ENCODE measurements around the gene IL31. TPM values are rescaled to one million over a fixed set of nuclear protein-coding genes. Genes with fewer than 3 reads are reported as not detected.
"Not testable (repeated sequence)": the region's sequence is repeated elsewhere in the genome, so short reads cannot be mapped to it uniquely, and the experiment has no call there.

The IL31 gene
- total RNA-seq, 1 donor from 2014 or later: not detected

GRCh38 chr12:122192441-122192840 lies 18.4 kb upstream of the IL31 start:
- DNase-seq (ENCODE audit: low spot score): no peak

- DNase-seq (ENCODE audit: low spot score): no peak
Measured at GRCh38 chr12:122190842-122191668, 17.0 kb upstream of the IL31 start.

DNA sequence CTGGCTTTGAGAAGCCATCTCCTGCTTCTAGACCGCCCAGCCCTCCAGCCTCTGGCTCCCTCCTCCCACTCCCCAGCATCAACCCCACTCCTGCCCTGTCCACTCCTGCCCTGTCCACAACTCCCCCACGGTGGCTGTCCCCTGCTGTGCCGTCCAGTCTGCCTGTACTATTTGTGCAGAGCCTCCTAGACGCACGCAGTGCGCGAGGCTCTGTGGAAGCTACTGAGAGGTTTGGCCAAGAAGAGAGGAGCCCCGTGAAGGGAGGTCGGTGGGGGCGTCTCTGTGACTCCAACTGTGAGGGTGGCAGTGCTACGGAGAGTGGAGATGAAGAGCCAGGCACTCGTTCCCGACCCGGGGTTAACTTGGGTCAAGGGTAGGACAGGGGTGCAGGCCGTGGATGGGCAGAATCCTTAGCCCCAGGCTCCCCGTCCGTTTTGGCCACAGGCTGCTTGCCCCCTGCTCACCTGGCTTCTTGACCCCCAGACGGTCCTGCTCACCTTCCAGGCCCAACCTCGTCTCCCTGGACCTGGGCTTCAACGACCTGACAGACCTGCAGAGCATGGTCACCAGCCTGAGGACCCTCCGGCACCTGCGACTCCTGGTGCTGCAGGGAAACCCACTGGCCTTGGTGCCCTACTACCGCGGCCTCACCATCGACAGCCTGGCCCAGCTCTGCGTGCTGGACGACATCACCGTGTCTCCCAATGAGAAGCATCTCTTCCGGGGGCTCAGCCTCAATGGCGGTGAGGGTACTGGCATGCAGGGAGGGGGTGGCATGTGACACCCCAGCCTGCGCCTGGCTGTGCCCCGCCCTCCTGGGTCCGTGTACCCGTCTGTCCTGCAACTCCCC lies 15.8 kb upstream of the IL31 start:
- no peak for DNase-seq (ENCODE audit: low spot score)

- DNase-seq (ENCODE audit: low spot score): no peak
Measured at GRCh38 chr12:122187466-122187865, 13.4 kb upstream of the IL31 start.

DNA sequence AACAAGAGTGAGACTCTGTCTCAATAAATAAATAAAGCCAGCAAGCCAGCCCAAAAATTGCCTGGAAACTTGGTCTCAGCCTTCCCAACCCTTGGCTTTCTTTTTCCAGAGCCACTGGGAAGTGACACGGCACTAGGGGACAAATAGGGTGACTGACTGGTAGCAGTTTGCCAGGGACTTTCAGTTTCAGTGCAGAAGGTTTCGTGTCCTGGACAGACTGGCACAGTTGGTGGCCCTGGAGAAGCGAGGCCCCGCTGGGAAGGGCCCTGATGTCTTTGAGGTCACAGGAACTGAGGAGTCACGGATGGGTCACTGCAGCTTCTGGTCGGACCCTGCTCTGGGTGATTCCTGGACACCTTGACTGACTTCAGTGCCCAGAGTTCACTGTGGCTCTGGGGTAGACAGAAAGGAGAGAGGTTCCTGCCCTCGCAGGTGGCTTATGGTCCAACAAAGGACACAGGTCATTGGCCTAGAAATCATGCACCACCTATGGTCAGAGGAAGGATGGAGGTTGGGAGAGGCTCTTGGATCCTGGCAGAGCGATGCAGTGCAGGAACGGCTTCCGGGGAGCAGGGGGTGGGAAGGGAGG lies 11.6 kb upstream of the IL31 start:
- no peak for DNase-seq (ENCODE audit: low spot score)

- no peak for DNase-seq (ENCODE audit: low spot score)
Measured at GRCh38 chr12:122185079-122185478, 11.1 kb upstream of the IL31 start.

- no peak for DNase-seq (ENCODE audit: low spot score)
Measured at GRCh38 chr12:122184517-122184916, 10.5 kb upstream of the IL31 start.

- DNase-seq (ENCODE audit: low spot score): no peak
Measured at GRCh38 chr12:122183588-122183940, 9.5 kb upstream of the IL31 start.

- no peak for DNase-seq (ENCODE audit: low spot score)
Measured at GRCh38 chr12:122182887-122183587, 9.0 kb upstream of the IL31 start, which contains the start of gene LRRC43. Gene LRRC43 (plus strand): TSS chr12:122183123. CDS start chr12:122183145, 22 bp downstream.

- not testable (repeated sequence) for DNase-seq (ENCODE audit: low spot score)
Measured at GRCh38 chr12:122176473-122176872, 2.5 kb upstream of the IL31 start.

DNA sequence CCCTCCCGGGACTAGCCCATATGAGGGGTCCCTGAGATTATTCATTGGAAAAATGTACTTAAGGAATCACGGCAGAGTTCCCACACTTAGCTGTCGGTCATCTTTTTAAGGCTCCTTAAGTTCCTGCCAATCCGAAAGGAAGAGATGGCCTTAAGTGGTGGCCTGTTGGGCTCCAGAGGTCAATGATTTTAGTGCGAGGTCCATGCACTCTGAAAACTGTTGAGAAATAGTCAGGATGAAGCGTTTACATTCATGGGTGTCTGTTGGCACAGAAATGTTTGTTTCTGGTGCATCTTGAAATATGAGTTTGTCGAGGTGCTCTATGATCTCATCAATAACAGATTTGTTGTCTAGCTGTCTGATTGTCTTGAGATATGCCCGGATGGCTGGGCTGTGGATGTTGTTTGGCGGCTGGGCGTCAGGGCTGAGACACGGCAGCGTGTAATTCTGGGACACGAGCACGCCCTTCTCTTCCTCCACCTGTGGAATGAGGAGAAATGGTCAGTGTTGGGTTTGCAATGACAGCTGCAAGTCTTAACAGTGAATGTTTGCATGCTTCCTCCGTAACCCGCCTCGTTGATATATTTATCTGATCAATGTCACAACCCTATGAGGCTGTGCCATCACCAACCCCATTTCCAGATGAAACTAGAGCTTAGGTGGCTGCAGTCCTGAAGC lies 1.6 kb downstream of the IL31 start:
- no peak for DNase-seq (ENCODE audit: low spot score)

DNA sequence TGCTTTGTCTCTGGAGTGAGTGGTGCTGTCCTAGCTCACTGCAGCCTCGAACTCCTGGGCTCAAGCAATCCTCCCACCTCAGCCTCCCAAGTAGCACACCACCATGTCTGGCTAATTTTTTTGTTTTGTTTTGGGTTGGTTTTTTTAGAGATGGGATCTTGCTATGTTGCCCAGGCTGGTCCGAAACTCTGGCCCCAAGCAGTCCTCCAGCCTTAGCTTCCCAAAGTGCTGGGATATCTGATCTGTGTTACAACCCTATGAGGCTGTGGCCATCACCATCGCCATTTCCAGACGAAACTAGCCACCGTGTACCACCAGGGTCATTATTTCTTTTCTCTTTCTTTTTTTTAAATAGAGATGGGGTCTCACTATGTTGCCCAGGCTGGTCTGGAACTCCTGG lies 2.6 kb downstream of the IL31 start:
- DNase-seq (ENCODE audit: low spot score): no peak

GRCh38 chr12:122168492-122168891 lies 5.5 kb downstream of the IL31 start:
- DNase-seq (ENCODE audit: low spot score): no peak

DNA sequence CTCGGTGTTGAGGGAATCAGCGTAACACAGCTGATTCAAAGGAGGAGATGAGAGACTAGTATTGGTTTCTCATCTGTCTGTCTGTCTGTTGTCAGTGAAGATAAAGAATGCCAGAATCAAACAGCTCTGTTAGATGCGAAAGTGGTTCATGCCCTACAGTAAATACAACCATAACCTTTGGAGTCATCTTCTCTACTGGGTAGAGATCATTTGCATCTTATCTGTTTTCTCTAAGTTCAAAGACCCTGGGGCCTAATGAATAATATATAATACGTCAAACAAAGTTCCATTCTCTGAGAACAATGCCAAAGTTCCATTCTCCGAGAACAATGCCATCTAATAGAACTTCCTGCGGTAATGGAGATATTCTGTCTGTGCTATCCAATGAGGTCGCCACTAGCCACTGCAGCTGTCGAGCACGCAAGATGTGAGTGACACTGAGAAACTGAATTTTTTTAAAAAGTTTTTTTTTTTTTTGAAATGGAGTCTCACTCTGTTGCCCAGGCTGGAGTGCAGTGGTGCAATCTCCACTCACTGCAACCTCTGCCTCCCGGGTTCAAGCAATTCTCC lies 6.6 kb downstream of the IL31 start:
- no peak for DNase-seq (ENCODE audit: low spot score)

DNA sequence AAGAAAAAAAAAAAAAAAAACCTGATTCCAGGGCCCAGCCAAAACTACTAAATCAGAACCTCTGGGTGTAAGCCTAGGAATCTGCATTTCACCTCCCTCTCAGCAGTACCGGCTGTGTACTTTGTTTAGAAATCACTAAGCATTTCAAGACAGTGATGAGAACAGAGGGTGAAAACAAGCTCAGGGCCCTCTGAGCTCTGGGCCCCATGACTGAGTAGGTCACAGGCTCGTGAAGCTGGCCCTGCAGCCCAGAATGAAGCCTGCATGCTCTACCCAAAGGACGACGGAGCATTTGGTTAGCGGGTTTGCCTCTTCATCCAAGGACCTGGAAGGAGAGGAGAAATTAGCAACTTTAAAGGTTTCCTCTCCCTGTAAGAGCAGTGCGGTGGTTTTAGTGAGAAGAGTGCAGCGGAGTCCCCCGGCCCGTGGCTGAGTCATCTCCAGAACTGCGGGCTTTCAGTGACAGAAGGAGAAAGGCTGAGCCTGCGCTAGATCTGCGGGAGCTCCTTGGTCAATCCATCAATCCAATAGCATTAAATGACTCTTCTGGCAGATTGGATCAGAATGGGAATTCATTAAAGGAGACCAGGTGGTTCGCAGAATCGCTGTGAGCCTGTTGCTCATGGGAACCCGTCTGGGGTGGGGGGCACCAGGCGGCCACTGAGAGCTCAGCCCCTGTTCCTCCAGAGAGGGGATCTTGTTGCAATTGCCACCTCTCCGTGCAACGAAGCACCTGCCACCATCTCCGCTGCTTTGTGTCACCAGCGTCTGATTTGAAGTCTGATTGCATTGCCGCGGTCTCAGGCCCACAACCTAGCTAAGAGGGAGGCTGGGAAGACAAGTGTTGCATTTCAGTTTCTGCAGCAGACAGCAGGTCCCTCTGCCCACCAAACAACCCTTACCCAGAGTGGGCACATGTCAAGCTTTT lies 7.3 kb downstream of the IL31 start:
- no peak for DNase-seq (ENCODE audit: low spot score)

DNA sequence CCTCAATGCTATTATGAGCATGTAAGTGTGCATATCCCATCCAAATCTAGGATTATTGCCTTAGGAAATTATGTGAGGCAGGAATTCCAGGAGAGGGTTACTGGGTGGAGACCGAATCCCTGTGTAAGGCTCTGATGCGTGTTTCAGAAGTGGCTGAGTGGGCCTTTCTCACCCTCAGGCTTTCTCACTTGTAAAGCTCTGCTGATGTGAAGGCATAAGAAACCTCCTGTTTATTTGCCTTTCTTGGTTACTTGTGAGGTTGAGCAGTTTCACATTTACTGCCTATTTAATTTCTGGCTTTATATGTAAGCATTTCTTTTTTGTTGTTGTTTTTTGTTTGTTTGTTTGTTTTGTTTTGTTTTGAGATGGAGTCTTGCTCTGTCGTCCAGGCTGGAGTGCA lies 11.0 kb downstream of the IL31 start:
- no peak for DNase-seq (ENCODE audit: low spot score)

DNA sequence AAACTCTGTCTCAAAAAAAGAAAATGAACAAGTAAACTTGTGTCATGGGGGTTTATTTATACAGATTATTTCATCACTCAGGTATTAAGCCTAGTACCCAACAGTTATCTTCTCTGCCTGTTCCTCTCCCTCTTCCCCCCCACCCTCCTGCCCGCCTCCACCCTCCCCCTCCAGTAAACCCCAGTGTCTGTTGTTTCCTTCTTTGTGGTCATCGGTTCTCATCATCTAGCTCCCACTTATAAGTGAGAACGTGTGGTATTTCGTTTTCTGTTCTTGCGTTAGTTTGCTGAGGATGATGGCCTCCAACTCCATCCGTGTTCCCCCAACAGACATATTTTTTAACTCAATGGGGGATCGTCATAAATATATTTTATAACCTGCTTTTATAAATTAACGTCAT lies 12.3 kb downstream of the IL31 start:
- DNase-seq (ENCODE audit: low spot score): no peak

DNA sequence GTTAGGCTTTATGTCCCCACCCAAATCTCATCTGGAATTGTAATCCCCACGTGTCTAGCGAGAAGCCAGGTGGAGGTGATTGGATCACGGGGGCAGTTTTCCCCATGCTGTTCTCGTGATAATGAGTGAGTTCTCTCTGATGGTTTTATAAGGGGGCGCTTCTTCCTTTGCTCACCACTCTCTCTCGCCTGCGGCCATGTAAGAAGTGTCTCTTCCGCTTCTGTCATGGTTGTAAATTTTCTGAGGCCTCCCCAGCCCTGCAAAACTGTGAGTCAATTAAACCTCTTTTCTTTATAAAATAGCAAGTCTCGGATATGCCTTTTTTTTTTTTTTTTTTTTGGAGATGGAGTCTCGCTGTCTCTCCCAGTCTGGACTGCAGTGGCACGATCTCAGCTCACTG lies 13.3 kb downstream of the IL31 start:
- no peak for DNase-seq (ENCODE audit: low spot score)

DNA sequence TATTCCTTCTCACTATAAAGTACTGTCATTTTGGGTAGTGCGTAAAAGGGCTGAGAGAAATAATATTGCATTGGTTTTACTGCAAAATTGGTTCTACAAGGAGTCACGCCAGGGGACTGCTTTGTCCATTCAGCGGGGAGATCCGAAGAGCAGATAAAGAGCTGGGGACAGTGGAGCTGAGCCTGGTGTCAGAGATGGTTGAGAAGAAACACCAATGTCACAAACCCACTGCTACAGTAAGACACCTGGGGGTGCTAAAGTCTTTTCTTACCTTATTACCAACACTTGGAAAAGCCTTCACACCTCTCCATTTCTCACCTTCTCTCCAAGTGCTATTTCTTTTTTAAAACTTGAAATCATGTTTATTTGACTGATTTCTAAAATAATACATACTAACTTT lies 14.1 kb downstream of the IL31 start:
- no peak for DNase-seq (ENCODE audit: low spot score)

- DNase-seq (ENCODE audit: low spot score): no peak
Measured at GRCh38 chr12:122158700-122159285, 15.2 kb downstream of the IL31 start.
